ENCODE measurements around the gene SERPINH1. TPM values are rescaled to one million over a fixed set of nuclear protein-coding genes. Genes with fewer than 3 reads are reported as not detected.

SERPINH1 gene
- polyA plus RNA-seq, 3 donors, result 1.6 to 4.6 (median 2.1) TPM

- Histone ChIP-seq H3K4me3 (replicated peaks in 1 of 3; ENCODE audit: low read depth in 2 of 3, low read length in 3 of 3) (no peak overlapping the region), H3K79me2 (ENCODE audit: insufficient read depth, low read length) (no peaks in the 10 kb centered on the region), H3K27ac (ENCODE audit: low read depth in 1 of 2, low read length in 2 of 2) (no peak overlapping the region), H3K27me3 (ENCODE audit: control insufficient read depth in 2 of 2, insufficient read depth in 2 of 2, low read length in 2 of 2) (peaks cover 1 to 7% of the 10 kb centered on the region in 2 donors), H3K4me1 (ENCODE audit: control insufficient read depth in 1 of 2, insufficient read depth in 2 of 2, low read length in 2 of 2) (peaks cover 11 to 21% of the 10 kb centered on the region in 2 donors), H3K36me3 (replicated peaks in 1 of 2; ENCODE audit: control insufficient read depth in 1 of 2, insufficient read depth in 2 of 2, low read length in 2 of 2) (peaks cover 0 to 5% of the 10 kb centered on the region in 2 donors), H4K20me1 (ENCODE audit: insufficient read depth, low read length) (no peaks in the 10 kb centered on the region), H3K9ac (ENCODE audit: insufficient read depth, low read length, poor library complexity, severe bottlenecking) (no peak overlapping the region), H3K4me2 (replicated peaks; ENCODE audit: extremely low read depth, low read length, poor library complexity, severe bottlenecking) (no peak overlapping the region), H3K9me3 (replicated peaks in 1 of 2; ENCODE audit: control insufficient read depth in 1 of 2, insufficient read depth in 1 of 2, low read length in 2 of 2) (no peaks in the 10 kb centered on the region), H2AFZ (ENCODE audit: insufficient read depth, low read depth, low read length, poor library complexity, severe bottlenecking) (no peak overlapping the region)
- Mint-ChIP-seq H3K4me3 (no peak overlapping the region), H3K36me3 (peaks cover 2 to 5% of the 10 kb centered on the region in 2 donors), H3K9me3 (peaks cover 0 to 4% (median 0%) of the 10 kb centered on the region in 7 donors), H3K27me3 (ENCODE audit: low read depth in 3 of 3) (peaks cover 5 to 10% (median 9%) of the 10 kb centered on the region in 3 donors), H3K4me1 (peaks cover 22% of the 10 kb centered on the region), H3K27ac (no peak overlapping the region)
- WGBS (ENCODE audit: insufficient coverage), result 87% methylated on average over 40 of the region's 43 CpGs
- intact Hi-C loops (cut with micrococcal nuclease), result no loop called here
- no peak for DNase-seq
- TF ChIP-seq, protein P1, sequence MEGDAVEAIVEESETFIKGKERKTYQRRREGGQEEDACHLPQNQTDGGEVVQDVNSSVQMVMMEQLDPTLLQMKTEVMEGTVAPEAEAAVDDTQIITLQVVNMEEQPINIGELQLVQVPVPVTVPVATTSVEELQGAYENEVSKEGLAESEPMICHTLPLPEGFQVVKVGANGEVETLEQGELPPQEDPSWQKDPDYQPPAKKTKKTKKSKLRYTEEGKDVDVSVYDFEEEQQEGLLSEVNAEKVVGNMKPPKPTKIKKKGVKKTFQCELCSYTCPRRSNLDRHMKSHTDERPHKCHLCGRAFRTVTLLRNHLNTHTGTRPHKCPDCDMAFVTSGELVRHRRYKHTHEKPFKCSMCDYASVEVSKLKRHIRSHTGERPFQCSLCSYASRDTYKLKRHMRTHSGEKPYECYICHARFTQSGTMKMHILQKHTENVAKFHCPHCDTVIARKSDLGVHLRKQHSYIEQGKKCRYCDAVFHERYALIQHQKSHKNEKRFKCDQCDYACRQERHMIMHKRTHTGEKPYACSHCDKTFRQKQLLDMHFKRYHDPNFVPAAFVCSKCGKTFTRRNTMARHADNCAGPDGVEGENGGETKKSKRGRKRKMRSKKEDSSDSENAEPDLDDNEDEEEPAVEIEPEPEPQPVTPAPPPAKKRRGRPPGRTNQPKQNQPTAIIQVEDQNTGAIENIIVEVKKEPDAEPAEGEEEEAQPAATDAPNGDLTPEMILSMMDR (IDR thresholded peaks at IDR 0.05), result no peak
Measured at GRCh38 chr11:75565916-75566762, 4.1 kb downstream of the SERPINH1 start.

DNA sequence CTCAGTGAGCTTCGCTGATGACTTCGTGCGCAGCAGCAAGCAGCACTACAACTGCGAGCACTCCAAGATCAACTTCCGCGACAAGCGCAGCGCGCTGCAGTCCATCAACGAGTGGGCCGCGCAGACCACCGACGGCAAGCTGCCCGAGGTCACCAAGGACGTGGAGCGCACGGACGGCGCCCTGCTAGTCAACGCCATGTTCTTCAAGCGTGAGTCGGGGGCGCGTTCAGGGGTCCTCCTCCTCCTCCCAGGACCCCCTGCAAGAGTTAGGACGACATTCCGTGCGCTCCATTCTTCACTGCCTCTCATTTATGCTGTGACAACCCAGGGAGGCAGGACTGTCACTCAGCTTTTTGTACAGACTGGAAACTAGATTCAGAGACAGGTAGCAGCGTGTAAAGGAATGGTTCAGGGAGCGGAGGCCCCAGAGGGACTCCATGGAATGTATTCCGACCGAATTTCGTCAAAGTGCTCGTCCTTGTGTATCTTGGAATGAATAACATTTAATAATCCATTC, 4.8 kb downstream of the SERPINH1 start:
- WGBS (ENCODE audit: insufficient coverage), result over 99% methylated on average over 28 of the region's 34 CpGs
- no peak overlapping the region for H3K27ac ChIP-seq (ENCODE audit: low read depth in 1 of 2, low read length in 2 of 2)
- TF ChIP-seq, protein P1 (IDR thresholded peaks at IDR 0.05), result no peak
- no peak for DNase-seq
- peaks cover 7 to 17% of the 10 kb centered on the region in 2 donors for H3K4me1 ChIP-seq (ENCODE audit: control insufficient read depth in 1 of 2, insufficient read depth in 2 of 2, low read length in 2 of 2)
- H3K36me3 ChIP-seq (replicated peaks in 1 of 2; ENCODE audit: control insufficient read depth in 1 of 2, insufficient read depth in 2 of 2, low read length in 2 of 2), result peaks cover 3 to 5% of the 10 kb centered on the region in 2 donors
- Mint-ChIP-seq H3K9me3 (no peaks in the 10 kb centered on the region), H3K36me3 (peaks cover 4 to 5% of the 10 kb centered on the region in 2 donors), H3K27ac (no peak overlapping the region), H3K4me3 (no peak overlapping the region), H3K27me3 (ENCODE audit: low read depth in 3 of 3) (peaks cover 2 to 4% (median 3%) of the 10 kb centered on the region in 3 donors), H3K4me1 (peaks cover 18% of the 10 kb centered on the region)
- H3K79me2 ChIP-seq (ENCODE audit: insufficient read depth, low read length), result no peaks in the 10 kb centered on the region
- H3K9ac ChIP-seq (ENCODE audit: insufficient read depth, low read length, poor library complexity, severe bottlenecking), result no peak overlapping the region
- peaks cover 0 to under 1% of the 10 kb centered on the region in 2 donors for H3K27me3 ChIP-seq (ENCODE audit: control insufficient read depth in 2 of 2, insufficient read depth in 2 of 2, low read length in 2 of 2)
- intact Hi-C loops (cut with micrococcal nuclease), result no loop called here
- H3K4me2 ChIP-seq (replicated peaks; ENCODE audit: extremely low read depth, low read length, poor library complexity, severe bottlenecking), result no peak overlapping the region
- H3K4me3 ChIP-seq (replicated peaks in 1 of 3; ENCODE audit: low read depth in 2 of 3, low read length in 3 of 3), result no peak overlapping the region
- no peaks in the 10 kb centered on the region for H4K20me1 ChIP-seq (ENCODE audit: insufficient read depth, low read length)
- no peaks in the 10 kb centered on the region for H3K9me3 ChIP-seq (replicated peaks in 1 of 2; ENCODE audit: control insufficient read depth in 1 of 2, insufficient read depth in 1 of 2, low read length in 2 of 2)
- no peak overlapping the region for H2AFZ ChIP-seq (ENCODE audit: insufficient read depth, low read depth, low read length, poor library complexity, severe bottlenecking)
